HCT116 (cell line): ENCODE measurements around the gene MYCBP2. TPM values are rescaled to one million over a fixed set of nuclear protein-coding genes. Genes with fewer than 3 reads are reported as not detected.

Experiments
- ATAC-seq: fragments of 200-7000 bp; cut with Tn5 transposase; 2 replicates; pipeline ENCODE4 v1.9.1; 2020; ENCODE audit warnings: mild to moderate bottlenecking, moderate library complexity
- BruUV-seq: library from RNA; stranded (reverse); fragments of 400-500 nt; replicated peaks from 2 replicates; lab custom pipeline; 2021; lab: Mats Ljungman, UMichigan
- CTCF ChIA-PET: fragments of 300-600 bp; sonication (Branson Sonifier 250); formaldehyde crosslinking; loops from one replicate; lab custom pipeline; 2021; ENCODE audit warnings: antibody characterized with exemption; lab: Charles Lee
- POLR2A ChIA-PET: fragments of 300-600, 350-600 bp; sonication (Branson Sonifier 250); formaldehyde crosslinking; loops from one replicate; lab custom pipeline; 2021; ENCODE audit warnings: antibody characterized with exemption; lab: Charles Lee
- RAD21 ChIA-PET, 2 experiments: fragments of 300-600 bp; sonication (Branson Sonifier 250); formaldehyde crosslinking; loops; one replicate each; lab custom pipeline; 2023; ENCODE audit warnings: low total read pairs in 2 of 2; ENCODE audit not compliant: uncharacterized antibody in 2 of 2, unreplicated experiment in 2 of 2, low non-redundant PET in 1 of 2; lab: Charles Lee
- DNase-seq: peaks from one replicate; pipeline ENCODE4 v3.0.0-alpha.2; 2010; ENCODE audit warnings: low read depth, low spot score
- H2AFZ ChIP-seq: fragments of 200-600 bp; shearing (Covaris generic), sonication (generic); 2 replicates; pipeline ENCODE4 v1.6.1; 2017; ENCODE audit warnings: low read depth, mixed run types, mixed read lengths, antibody characterized with exemption, low read length; ENCODE audit not compliant: poor library complexity, severe bottlenecking
- H3K27ac ChIP-seq: 2 replicates; pipeline ENCODE4 v1.5.1; 2012; ENCODE audit warnings: low read depth, low read length
- H3K27me3 ChIP-seq: fragments of 200-600 bp; sonication (generic); 2 replicates; pipeline ENCODE4 v1.6.1; 2016; ENCODE audit warnings: mixed run types, low read length, mixed read lengths; ENCODE audit not compliant: insufficient read depth
- H3K36me3 ChIP-seq, 2 experiments: fragments of 200-500 bp in 1 of 2; fragments of 200-600 bp in 1 of 2; sonication (Bioruptor generic) in 1 of 2; sonication (generic) in 1 of 2; 2 replicates each; pipeline versions ENCODE4 v1.5.1 to v1.6.1; 2014 to 2016; ENCODE audit warnings: low read length in 2 of 2, inconsistent platforms in 1 of 2, mixed read lengths in 1 of 2, mixed run types in 1 of 2; ENCODE audit not compliant: insufficient read depth in 2 of 2, control insufficient read depth in 1 of 2
- H3K4me1 ChIP-seq, 2 experiments: fragments of 200-600 bp in 1 of 2; sonication (generic) in 1 of 2; 2 replicates each; pipeline versions ENCODE4 v1.5.1 to v1.6.1; 2012 to 2017; ENCODE audit warnings: low read length in 2 of 2, inconsistent platforms in 1 of 2, mild to moderate bottlenecking in 1 of 2, mixed read lengths in 1 of 2, mixed run types in 1 of 2, moderate library complexity in 1 of 2; ENCODE audit not compliant: insufficient read depth in 2 of 2, control insufficient read depth in 1 of 2
- H3K4me2 ChIP-seq: fragments of 200-600 bp; sonication (generic); 2 replicates; pipeline ENCODE4 v1.6.1; 2017; ENCODE audit warnings: mixed run types, low read length, mixed read lengths
- H3K4me3 ChIP-seq, 2 experiments: fragments of 200-600 bp in 1 of 2; sonication (generic) in 1 of 2; replicated peaks in 1 of 2; 2 replicates each; pipeline ENCODE4 v1.5.1; 2011 to 2016; ENCODE audit warnings: low read length in 2 of 2, control low read depth in 1 of 2, low read depth in 1 of 2, mild to moderate bottlenecking in 1 of 2, mixed read lengths in 1 of 2, mixed run types in 1 of 2
- H3K79me2 ChIP-seq: fragments of 200-600 bp; sonication (generic); 2 replicates; pipeline ENCODE4 v1.6.1; 2017; ENCODE audit warnings: mild to moderate bottlenecking, mixed run types, low read length, moderate library complexity, mixed read lengths; ENCODE audit not compliant: insufficient read depth
- H3K9ac ChIP-seq: fragments of 200-600 bp; sonication (generic); 2 replicates; pipeline ENCODE4 v1.6.1; 2016; ENCODE audit warnings: low read length, mixed read lengths
- H3K9me2 ChIP-seq: fragments of 200-600 bp; sonication (generic), shearing (Covaris generic); 2 replicates; pipeline ENCODE4 v1.6.1; 2017; ENCODE audit warnings: mixed run types, mild to moderate bottlenecking, moderate library complexity; ENCODE audit not compliant: insufficient read depth
- H3K9me3 ChIP-seq, 2 experiments: fragments of 200-500 bp in 1 of 2; fragments of 200-600 bp in 1 of 2; sonication (Bioruptor generic) in 1 of 2; sonication (generic) in 1 of 2; 2 replicates each; pipeline ENCODE4 v1.6.1; 2014 to 2017; ENCODE audit warnings: low read length in 2 of 2, mixed read lengths in 2 of 2, inconsistent platforms in 1 of 2, low read depth in 1 of 2, mild to moderate bottlenecking in 1 of 2, mixed run types in 1 of 2, moderate library complexity in 1 of 2; ENCODE audit not compliant: control insufficient read depth in 1 of 2, insufficient read depth in 1 of 2
- H4K20me1 ChIP-seq: fragments of 200-600 bp; sonication (generic), shearing (Covaris generic); 2 replicates; pipeline ENCODE4 v1.6.1; 2017; ENCODE audit warnings: mixed run types, mild to moderate bottlenecking, moderate library complexity; ENCODE audit not compliant: insufficient read depth
- CEBPB ChIP-seq: IDR thresholded peaks from 2 replicates; pipeline ENCODE4 v1.6.1; 2012; ENCODE audit warnings: low read depth
- EGR1 ChIP-seq: IDR thresholded peaks from 2 replicates; pipeline ENCODE4 v1.6.1; 2012; ENCODE audit warnings: low read depth
- ELF1 ChIP-seq: IDR thresholded peaks from 2 replicates; pipeline ENCODE4 v1.6.1; 2012; ENCODE audit warnings: low read depth, borderline replicate concordance
- EZH2 ChIP-seq: fragments of 200-600 bp; sonication (generic); IDR thresholded peaks from 2 replicates; pipeline ENCODE4 v1.6.1; 2017; ENCODE audit warnings: antibody characterized with exemption, mixed run types
- EZH2phosphoT487 ChIP-seq: fragments of 200-600 bp; IDR thresholded peaks from 2 replicates; pipeline ENCODE4 v1.6.1; 2018; ENCODE audit warnings: antibody characterized with exemption, borderline replicate concordance
- JUND ChIP-seq: IDR thresholded peaks from 2 replicates; pipeline ENCODE4 v1.6.1; 2012
- POLR2A ChIP-seq: IDR thresholded peaks from 2 replicates; pipeline ENCODE4 v1.7.0; 2011; ENCODE audit warnings: borderline replicate concordance; ENCODE audit not compliant: insufficient read depth, insufficient read length; ENCODE audit errors: extremely low read depth
- RAD21 ChIP-seq: IDR thresholded peaks from 2 replicates; pipeline ENCODE4 v1.6.1; 2012; ENCODE audit warnings: low read depth, mild to moderate bottlenecking
- SIN3A ChIP-seq: IDR thresholded peaks from 2 replicates; pipeline ENCODE4 v1.6.1; 2012; ENCODE audit warnings: low read depth
- SRF ChIP-seq: IDR thresholded peaks from 2 replicates; pipeline ENCODE4 v1.6.1; 2012; ENCODE audit warnings: low read depth
- YY1 ChIP-seq: IDR thresholded peaks from 2 replicates; pipeline ENCODE4 v1.6.1; 2011; ENCODE audit warnings: low read length, low read depth, moderate library complexity, mild to moderate bottlenecking; ENCODE audit not compliant: insufficient replicate concordance; ENCODE audit errors: extremely low read depth
- ZFX ChIP-seq: fragments of 450-650 bp; IDR thresholded peaks from 2 replicates; pipeline ENCODE4 v1.6.1; 2017
- intact Hi-C: fragments of 100-400 bp; cut with micrococcal nuclease; formaldehyde crosslinking; loops from 2 replicates; pipeline ENCODE4 v1.10.0; 2022
- total RNA-seq: library from RNA; stranded (reverse); gene quantifications from one replicate; pipeline ENCODE4 v1.2.1, GENCODE V29; 2021; ENCODE audit not compliant: unreplicated experiment
- TF ChIP-seq, protein P1 (sequence below), 3 experiments: fragments of 200-600 bp in 1 of 3; sonication (generic) in 1 of 3; IDR thresholded peaks in 2 of 3; conservative IDR thresholded peaks in 1 of 3; 2 replicates each; pipeline ENCODE4 v1.5.1; 2012 to 2017; ENCODE audit warnings: low read depth in 2 of 3, low read length in 2 of 3, antibody characterized with exemption in 1 of 3, borderline replicate concordance in 1 of 3, control low read depth in 1 of 3, mild to moderate bottlenecking in 1 of 3, mixed read lengths in 1 of 3, mixed run types in 1 of 3, moderate library complexity in 1 of 3; ENCODE audit not compliant: insufficient read depth in 1 of 3

The MYCBP2 gene
- total RNA-seq, 1 experiment from 2014 or later = 48.5 TPM

DNA sequence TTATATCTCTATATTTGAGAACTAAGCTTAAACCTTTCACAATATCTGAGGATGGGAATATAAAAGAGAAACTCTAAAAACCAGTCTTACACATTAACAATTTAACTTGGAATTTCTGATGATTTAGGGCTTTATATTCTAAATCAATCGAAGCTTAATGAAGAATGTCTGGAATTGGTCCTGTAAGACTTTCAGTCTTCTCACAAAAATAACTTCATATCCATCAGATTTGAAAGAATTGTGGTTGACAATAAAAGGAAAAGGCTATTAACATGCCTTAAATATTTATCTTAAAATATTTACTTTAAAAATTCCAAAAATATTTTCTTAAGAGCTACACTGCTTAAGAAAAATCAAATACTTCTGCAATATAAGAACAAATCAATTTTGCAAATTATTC lies 27.3 kb downstream of the MYCBP2 start:
- Histone ChIP-seq H3K27me3 (no peaks in the 10 kb centered on the region), H3K36me3 (no peaks in the 10 kb centered on the region), H3K4me1 (no peaks in the 10 kb centered on the region), H3K27ac (no peak overlapping the region), H3K9ac (no peak overlapping the region), H3K79me2 (peaks cover 67% of the 10 kb centered on the region), H3K4me2 (no peak overlapping the region)
- ChIA-PET RAD21 (no interaction called here), POLR2A (no interaction called here)
- no peak for DNase-seq
- no peak for ATAC-seq
- BruUV-seq = no TSS peak
- TF ChIP-seq POLR2A (no peak), EGR1 (no peak), ZFX (no peak), CEBPB (no peak), EZH2 (no peak), YY1 (no peak), JUND (no peak), RAD21 (no peak), ELF1 (no peak), SIN3A (no peak), EZH2phosphoT487 (no peak), SRF (no peak)
- TF ChIP-seq, protein P1, sequence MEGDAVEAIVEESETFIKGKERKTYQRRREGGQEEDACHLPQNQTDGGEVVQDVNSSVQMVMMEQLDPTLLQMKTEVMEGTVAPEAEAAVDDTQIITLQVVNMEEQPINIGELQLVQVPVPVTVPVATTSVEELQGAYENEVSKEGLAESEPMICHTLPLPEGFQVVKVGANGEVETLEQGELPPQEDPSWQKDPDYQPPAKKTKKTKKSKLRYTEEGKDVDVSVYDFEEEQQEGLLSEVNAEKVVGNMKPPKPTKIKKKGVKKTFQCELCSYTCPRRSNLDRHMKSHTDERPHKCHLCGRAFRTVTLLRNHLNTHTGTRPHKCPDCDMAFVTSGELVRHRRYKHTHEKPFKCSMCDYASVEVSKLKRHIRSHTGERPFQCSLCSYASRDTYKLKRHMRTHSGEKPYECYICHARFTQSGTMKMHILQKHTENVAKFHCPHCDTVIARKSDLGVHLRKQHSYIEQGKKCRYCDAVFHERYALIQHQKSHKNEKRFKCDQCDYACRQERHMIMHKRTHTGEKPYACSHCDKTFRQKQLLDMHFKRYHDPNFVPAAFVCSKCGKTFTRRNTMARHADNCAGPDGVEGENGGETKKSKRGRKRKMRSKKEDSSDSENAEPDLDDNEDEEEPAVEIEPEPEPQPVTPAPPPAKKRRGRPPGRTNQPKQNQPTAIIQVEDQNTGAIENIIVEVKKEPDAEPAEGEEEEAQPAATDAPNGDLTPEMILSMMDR (IDR thresholded peaks at IDR 0.05 in 2 of 3, conservative IDR thresholded peaks at IDR 0.05 in 1 of 3; ENCODE audit: borderline replicate concordance in 1 of 3, insufficient read depth in 1 of 3, low read depth in 2 of 3, low read length in 2 of 3) = no peak
- TF ChIP-seq, all 23 proteins: peak for 0
- intact Hi-C loops = no loop called here
- peaks cover 9% of the 10 kb centered on the region; the same call in 1 of the 2 replicates for H4K20me1 ChIP-seq
- CTCF ChIA-PET = no interaction called here
- H3K9me3 ChIP-seq = no peaks in the 10 kb centered on the region
- H3K4me3 ChIP-seq = no peak overlapping the region
- H2AFZ ChIP-seq = no peak overlapping the region
- H3K9me2 ChIP-seq = no peaks in the 10 kb centered on the region
